H9 (cell line): ENCODE measurements around the gene GTF3A. TPM values are rescaled to one million over a fixed set of nuclear protein-coding genes. Genes with fewer than 3 reads are reported as not detected.

Source experiments
- DNase-seq: peaks from one replicate; pipeline ENCODE4 v3.0.0-alpha.2; 2017
- H2AFZ ChIP-seq: one replicate; pipeline ENCODE4 v1.6.1; 2013; ENCODE audit warnings: mild to moderate bottlenecking, low read length, control low read depth, moderate library complexity
- H2AK5ac ChIP-seq: 2 replicates; pipeline ENCODE4 v1.6.1; 2013; ENCODE audit warnings: low read length, control low read depth, mixed read lengths; ENCODE audit not compliant: insufficient read length
- H2BK120ac ChIP-seq: one replicate; pipeline ENCODE4 v1.6.1; 2013; ENCODE audit warnings: low read depth, mild to moderate bottlenecking, low read length, control low read depth, inconsistent platforms; ENCODE audit not compliant: poor library complexity, severe bottlenecking
- H2BK12ac ChIP-seq: 2 replicates; pipeline ENCODE4 v1.6.1; 2013; ENCODE audit warnings: low read length, control low read depth, mixed read lengths, low read depth; ENCODE audit not compliant: insufficient read length
- H2BK15ac ChIP-seq: 2 replicates; pipeline ENCODE4 v1.6.1; 2013; ENCODE audit warnings: low read depth, low read length, control low read depth
- H2BK20ac ChIP-seq: one replicate; pipeline ENCODE4 v1.6.1; 2013; ENCODE audit warnings: low read depth, mild to moderate bottlenecking, low read length, control low read depth, inconsistent platforms; ENCODE audit not compliant: poor library complexity, severe bottlenecking
- H2BK5ac ChIP-seq: 2 replicates; pipeline ENCODE4 v1.6.1; 2013; ENCODE audit warnings: low read length, control low read depth, mixed read lengths; ENCODE audit not compliant: insufficient read length
- H3K14ac ChIP-seq: 2 replicates; pipeline ENCODE4 v1.6.1; 2013; ENCODE audit warnings: low read length, control low read depth; ENCODE audit not compliant: insufficient read depth
- H3K18ac ChIP-seq: 2 replicates; pipeline ENCODE4 v1.6.1; 2013; ENCODE audit warnings: low read depth, mild to moderate bottlenecking, mixed read lengths, low read length, control low read depth; ENCODE audit not compliant: insufficient read length
- H3K23ac ChIP-seq: 2 replicates; pipeline ENCODE4 v1.6.1; 2013; ENCODE audit warnings: low read length, control low read depth, mixed read lengths, low read depth; ENCODE audit not compliant: insufficient read length
- H3K23me2 ChIP-seq: 2 replicates; pipeline ENCODE4 v1.6.1; 2013; ENCODE audit warnings: low read depth, mild to moderate bottlenecking, mixed read lengths, low read length, control low read depth; ENCODE audit not compliant: insufficient read length, poor library complexity, severe bottlenecking
- H3K27ac ChIP-seq: 2 replicates; pipeline ENCODE4 v1.5.1; 2013; ENCODE audit warnings: low read length, control low read depth, mixed read lengths, low read depth; ENCODE audit not compliant: insufficient read length
- H3K27me3 ChIP-seq: 2 replicates; pipeline ENCODE4 v1.6.1; 2013; ENCODE audit warnings: low read length, control low read depth, inconsistent platforms; ENCODE audit not compliant: insufficient read depth
- H3K4ac ChIP-seq: 2 replicates; pipeline ENCODE4 v1.6.1; 2013; ENCODE audit warnings: low read depth, mild to moderate bottlenecking, control low read depth, inconsistent platforms, low read length, moderate library complexity
- H3K4me1 ChIP-seq: 2 replicates; pipeline ENCODE4 v1.6.1; 2013; ENCODE audit warnings: low read length, control low read depth, inconsistent platforms; ENCODE audit not compliant: insufficient read depth
- H3K4me2 ChIP-seq: 2 replicates; pipeline ENCODE4 v1.6.1; 2013; ENCODE audit warnings: low read length, control low read depth, mixed read lengths; ENCODE audit not compliant: insufficient read length, insufficient read depth
- H3K56ac ChIP-seq: 2 replicates; pipeline ENCODE4 v1.6.1; 2013; ENCODE audit warnings: low read depth, mild to moderate bottlenecking, mixed read lengths, low read length, control low read depth; ENCODE audit not compliant: insufficient read length
- H3K79me1 ChIP-seq: 2 replicates; pipeline ENCODE4 v1.6.1; 2013; ENCODE audit warnings: low read depth, mild to moderate bottlenecking, moderate library complexity, low read length, control low read depth, inconsistent platforms; ENCODE audit not compliant: insufficient read depth, poor library complexity, severe bottlenecking
- H3K79me2 ChIP-seq: 2 replicates; pipeline ENCODE4 v1.6.1; 2013; ENCODE audit warnings: low read length, control low read depth, inconsistent platforms; ENCODE audit not compliant: insufficient read depth
- H3K9ac ChIP-seq: 2 replicates; pipeline ENCODE4 v1.6.1; 2013; ENCODE audit warnings: low read length, control low read depth, mixed read lengths; ENCODE audit not compliant: insufficient read length; ENCODE audit errors: extremely low read depth
- H3K9me3 ChIP-seq: one replicate; pipeline ENCODE4 v1.6.1; 2013; ENCODE audit warnings: low read depth, low read length, inconsistent platforms; ENCODE audit not compliant: control insufficient read depth
- H3T11ph ChIP-seq: one replicate; pipeline ENCODE4 v1.6.1; 2013; ENCODE audit warnings: mild to moderate bottlenecking, low read length, control low read depth, inconsistent platforms
- H4K20me1 ChIP-seq: one replicate; pipeline ENCODE4 v1.6.1; 2013; ENCODE audit not compliant: control insufficient read depth, insufficient read length, insufficient read depth
- H4K5ac ChIP-seq: 2 replicates; pipeline ENCODE4 v1.6.1; 2013; ENCODE audit warnings: low read depth, mild to moderate bottlenecking, mixed read lengths, low read length, control low read depth; ENCODE audit not compliant: insufficient read length
- H4K8ac ChIP-seq: replicated peaks from 2 replicates; pipeline ENCODE4 v1.6.1; 2013; ENCODE audit warnings: low read length, control low read depth, mixed read lengths, low read depth; ENCODE audit not compliant: insufficient read length
- H4K91ac ChIP-seq: 2 replicates; pipeline ENCODE4 v1.6.1; 2013; ENCODE audit warnings: low read depth, mild to moderate bottlenecking, moderate library complexity, mixed read lengths, low read length, control low read depth; ENCODE audit not compliant: insufficient read length
- H3K27ac Mint-ChIP-seq, 3 experiments: 2 replicates in 2 of 3; 3 replicates in 1 of 3; pipeline ENCODE4 v1.8.0; 2020 to 2021; ENCODE audit warnings: mixed read lengths in 3 of 3, mild to moderate bottlenecking in 1 of 3, moderate library complexity in 1 of 3
- H3K27me3 Mint-ChIP-seq: 2 replicates; pipeline ENCODE4 v1.8.0; 2021; ENCODE audit warnings: low read depth, mild to moderate bottlenecking, moderate library complexity, mixed read lengths
- H3K36me3 Mint-ChIP-seq, 3 experiments: 2 replicates in 2 of 3; 3 replicates in 1 of 3; pipeline ENCODE4 v1.8.0; 2020 to 2021; ENCODE audit warnings: low read depth in 3 of 3, mixed read lengths in 3 of 3; ENCODE audit not compliant: insufficient read depth in 1 of 3
- H3K4me1 Mint-ChIP-seq, 2 experiments: 2 replicates each; pipeline ENCODE4 v1.8.0; 2020; ENCODE audit warnings: mixed read lengths in 2 of 2
- H3K4me3 Mint-ChIP-seq, 2 experiments: 2 replicates in 1 of 2; 3 replicates in 1 of 2; pipeline ENCODE4 v1.8.0; 2020 to 2021; ENCODE audit warnings: mild to moderate bottlenecking in 2 of 2, mixed read lengths in 2 of 2, moderate library complexity in 1 of 2
- H3K9me3 Mint-ChIP-seq, 2 experiments: 2 replicates in 1 of 2; 3 replicates in 1 of 2; pipeline ENCODE4 v1.8.0; 2020; ENCODE audit warnings: mild to moderate bottlenecking in 2 of 2, mixed read lengths in 2 of 2, moderate library complexity in 1 of 2
- WGBS: extraction: QIAGEN DNeasy Blood & Tissue Kit; methylation state at CpG from one replicate; pipeline ENCODE4 v1.1.7; 2013; ENCODE audit warnings: missing lambda C conversion rate, low lambda C conversion rate, mixed read lengths; ENCODE audit not compliant: insufficient read length; ENCODE audit errors: extremely low coverage; 5-methylcytosine and 5-hydroxymethylcytosine counted together
- total RNA-seq: library from RNA; stranded (reverse); gene quantifications from 2 replicates; pipeline ENCODE4 v1.2.1, GENCODE V29; 2021
- TF ChIP-seq, protein P1 (sequence below): fragments of 200-600 bp; sonication (generic); conservative IDR thresholded peaks from 3 replicates; pipeline ENCODE4 v1.8.0; 2021; ENCODE audit warnings: antibody characterized with exemption, mild to moderate bottlenecking

The GTF3A gene
- total RNA-seq, 1 experiment from 2014 or later = 70.0 TPM

DNA sequence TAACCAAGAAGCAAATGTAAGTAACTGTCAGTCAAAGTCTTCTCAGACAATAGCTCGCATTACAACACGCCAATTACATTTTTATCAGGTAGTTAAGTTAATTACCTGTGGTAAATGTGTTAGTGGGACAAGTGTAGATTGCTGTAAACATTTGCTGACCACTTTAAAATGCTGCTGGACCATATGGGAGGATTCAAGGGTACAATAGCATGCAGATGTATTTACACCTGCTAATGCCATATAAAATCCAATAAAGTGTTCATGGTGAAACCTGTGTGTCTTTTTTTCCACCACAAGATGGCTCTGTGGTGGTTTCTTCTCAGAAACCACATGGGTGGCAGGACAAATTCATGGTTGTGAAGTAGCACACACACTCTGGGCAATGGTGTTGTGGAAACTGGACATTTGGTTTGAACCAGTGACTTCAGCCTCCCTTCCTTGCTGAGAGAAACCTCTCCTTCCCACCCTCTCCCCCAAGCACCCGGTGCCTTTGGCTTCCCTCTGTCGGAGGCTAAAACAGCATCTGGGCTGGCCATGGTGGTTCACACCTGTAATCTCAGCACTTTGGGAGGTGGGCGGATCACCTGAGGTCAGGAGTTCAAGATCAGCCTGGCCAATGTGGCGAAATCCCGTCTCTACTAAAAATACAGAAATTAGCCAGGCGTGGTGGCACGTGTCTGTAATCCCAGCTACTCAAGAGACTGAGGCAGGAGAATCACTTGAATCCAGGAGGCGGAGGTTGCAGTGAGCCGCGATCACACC is 18.1 kb upstream of the GTF3A start:
- Mint-ChIP-seq H3K4me3 (no peak overlapping the region), H3K9me3 (no peaks in the 10 kb centered on the region; a peak in 1 of 5 replicates), H3K27ac (no peak overlapping the region), H3K4me1 (peaks cover 14 to 15% of the 10 kb centered on the region in 2 experiments), H3K27me3 (peaks cover 1% of the 10 kb centered on the region), H3K36me3 (no peaks in the 10 kb centered on the region)
- H3K23ac ChIP-seq = no peak overlapping the region
- no peak overlapping the region for H3K56ac ChIP-seq
- H2BK5ac ChIP-seq = no peak overlapping the region
- DNase-seq = no peak
- H4K8ac ChIP-seq = no peak overlapping the region
- H3K79me1 ChIP-seq = no peaks in the 10 kb centered on the region
- WGBS = no CpG with 5 or more reads among the region's 12 CpGs
- no peak overlapping the region for H2BK12ac ChIP-seq
- no peak overlapping the region for H2BK20ac ChIP-seq
- H3K9me3 ChIP-seq = no peaks in the 10 kb centered on the region
- H3K27ac ChIP-seq = no peak overlapping the region
- H4K91ac ChIP-seq = no peak overlapping the region
- H2BK15ac ChIP-seq = no peak overlapping the region
- no peak overlapping the region for H3K4me2 ChIP-seq
- H3K18ac ChIP-seq = no peak overlapping the region
- TF ChIP-seq, protein P1, sequence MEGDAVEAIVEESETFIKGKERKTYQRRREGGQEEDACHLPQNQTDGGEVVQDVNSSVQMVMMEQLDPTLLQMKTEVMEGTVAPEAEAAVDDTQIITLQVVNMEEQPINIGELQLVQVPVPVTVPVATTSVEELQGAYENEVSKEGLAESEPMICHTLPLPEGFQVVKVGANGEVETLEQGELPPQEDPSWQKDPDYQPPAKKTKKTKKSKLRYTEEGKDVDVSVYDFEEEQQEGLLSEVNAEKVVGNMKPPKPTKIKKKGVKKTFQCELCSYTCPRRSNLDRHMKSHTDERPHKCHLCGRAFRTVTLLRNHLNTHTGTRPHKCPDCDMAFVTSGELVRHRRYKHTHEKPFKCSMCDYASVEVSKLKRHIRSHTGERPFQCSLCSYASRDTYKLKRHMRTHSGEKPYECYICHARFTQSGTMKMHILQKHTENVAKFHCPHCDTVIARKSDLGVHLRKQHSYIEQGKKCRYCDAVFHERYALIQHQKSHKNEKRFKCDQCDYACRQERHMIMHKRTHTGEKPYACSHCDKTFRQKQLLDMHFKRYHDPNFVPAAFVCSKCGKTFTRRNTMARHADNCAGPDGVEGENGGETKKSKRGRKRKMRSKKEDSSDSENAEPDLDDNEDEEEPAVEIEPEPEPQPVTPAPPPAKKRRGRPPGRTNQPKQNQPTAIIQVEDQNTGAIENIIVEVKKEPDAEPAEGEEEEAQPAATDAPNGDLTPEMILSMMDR = peak; percentile 57
- no peak overlapping the region for H2AK5ac ChIP-seq
- H2BK120ac ChIP-seq = no peak overlapping the region
- no peaks in the 10 kb centered on the region for H3K79me2 ChIP-seq
- H4K5ac ChIP-seq = no peak overlapping the region
- H4K20me1 ChIP-seq = no peaks in the 10 kb centered on the region
- no peak overlapping the region for H3T11ph ChIP-seq
- H3K14ac ChIP-seq = no peak overlapping the region
- H3K4me1 ChIP-seq = peaks cover 9% of the 10 kb centered on the region; the same call in 1 of the 2 replicates
- H3K23me2 ChIP-seq = no peaks in the 10 kb centered on the region
- H3K27me3 ChIP-seq = no peaks in the 10 kb centered on the region
- no peak overlapping the region for H3K9ac ChIP-seq
- no peak overlapping the region for H2AFZ ChIP-seq
- H3K4ac ChIP-seq = no peak overlapping the region
